A549 (cell line): ENCODE data around the gene CDH1.

ENCODE experiments used
- BHLHE40 ChIP-seq: IDR thresholded peaks from 2 replicates; pipeline ENCODE4 v1.6.1; 2012; ENCODE audit warnings: low read depth, low read length, inconsistent platforms
- CTCF ChIP-seq: fragments of >200 bp; sonication (Bioruptor Twin); formaldehyde crosslinking; IDR thresholded peaks from 3 replicates; pipeline ENCODE4 v1.5.1; 2016
- EP300 ChIP-seq, 2 experiments: fragments of >200 bp; sonication (Bioruptor Twin); formaldehyde crosslinking; IDR thresholded peaks; 2 replicates in 1 of 2; 3 replicates in 1 of 2; pipeline ENCODE4 v1.6.1; 2016 to 2017
- HDAC2 ChIP-seq: fragments of 200-600 bp; sonication (generic); IDR thresholded peaks from 2 replicates; pipeline ENCODE4 v1.6.1; 2016
- HOXA7 ChIP-seq: fragments of 250-450 bp; sonication (Bioruptor Pico); IDR thresholded peaks from 2 replicates; pipeline ENCODE4 v1.5.0; 2020; ENCODE audit warnings: mild to moderate bottlenecking, moderate library complexity
- RAD21 ChIP-seq, 2 experiments: fragments of >200 bp in 1 of 2; sonication (Bioruptor Twin) in 1 of 2; formaldehyde crosslinking in 1 of 2; IDR thresholded peaks in 1 of 2; conservative IDR thresholded peaks in 1 of 2; 2 replicates in 1 of 2; 3 replicates in 1 of 2; pipeline ENCODE4 v1.6.1; 2012 to 2018; ENCODE audit warnings: inconsistent platforms in 1 of 2
- RCOR1 ChIP-seq: fragments of 150-350 bp; IDR thresholded peaks from 2 replicates; pipeline ENCODE4 v1.6.1; 2014; ENCODE audit warnings: antibody characterized with exemption, low read length, low read depth
- SREBF2 ChIP-seq: fragments of 450-650 bp; IDR thresholded peaks from 2 replicates; pipeline ENCODE4 v1.6.1; 2014; ENCODE audit warnings: mild to moderate bottlenecking, moderate library complexity
- ZNF302 ChIP-seq: fragments of 250-450 bp; sonication (Bioruptor Pico); IDR thresholded peaks from 2 replicates; pipeline ENCODE4 v1.9.0; 2021; ENCODE audit warnings: inconsistent platforms, mild to moderate bottlenecking, moderate library complexity

- no peak for TF ChIP-seq HDAC2
- no peak for TF ChIP-seq CTCF
- TF ChIP-seq EP300 (IDR thresholded peaks at IDR 0.05): no peak
- TF ChIP-seq BHLHE40: no peak
- no peak for TF ChIP-seq SREBF2
- TF ChIP-seq ZNF302: no peak
- no peak for TF ChIP-seq RAD21 (conservative IDR thresholded peaks at IDR 0.05 in 1 of 2, IDR thresholded peaks at IDR 0.05 in 1 of 2)
- no peak for TF ChIP-seq RCOR1
- no peak for TF ChIP-seq HOXA7
These were observed 129.8 kb downstream of the CDH1 start for GRCh38 chr16:68866933-68867332.
